HG02623 (cell line): Measurements from ENCODE around the gene CREBBP.
"Not testable (repeated sequence)": the region's sequence is repeated elsewhere in the genome, so short reads cannot be mapped to it uniquely, and the experiment has no call there.

ENCODE experiments used
- ATAC-seq: cut with Tn5 transposase; IDR thresholded peaks from one replicate; pipeline ENCODE4 v1.9.1; 2021; ENCODE audit warnings: moderate library complexity; ENCODE audit not compliant: unreplicated experiment

The CREBBP gene

DNA sequence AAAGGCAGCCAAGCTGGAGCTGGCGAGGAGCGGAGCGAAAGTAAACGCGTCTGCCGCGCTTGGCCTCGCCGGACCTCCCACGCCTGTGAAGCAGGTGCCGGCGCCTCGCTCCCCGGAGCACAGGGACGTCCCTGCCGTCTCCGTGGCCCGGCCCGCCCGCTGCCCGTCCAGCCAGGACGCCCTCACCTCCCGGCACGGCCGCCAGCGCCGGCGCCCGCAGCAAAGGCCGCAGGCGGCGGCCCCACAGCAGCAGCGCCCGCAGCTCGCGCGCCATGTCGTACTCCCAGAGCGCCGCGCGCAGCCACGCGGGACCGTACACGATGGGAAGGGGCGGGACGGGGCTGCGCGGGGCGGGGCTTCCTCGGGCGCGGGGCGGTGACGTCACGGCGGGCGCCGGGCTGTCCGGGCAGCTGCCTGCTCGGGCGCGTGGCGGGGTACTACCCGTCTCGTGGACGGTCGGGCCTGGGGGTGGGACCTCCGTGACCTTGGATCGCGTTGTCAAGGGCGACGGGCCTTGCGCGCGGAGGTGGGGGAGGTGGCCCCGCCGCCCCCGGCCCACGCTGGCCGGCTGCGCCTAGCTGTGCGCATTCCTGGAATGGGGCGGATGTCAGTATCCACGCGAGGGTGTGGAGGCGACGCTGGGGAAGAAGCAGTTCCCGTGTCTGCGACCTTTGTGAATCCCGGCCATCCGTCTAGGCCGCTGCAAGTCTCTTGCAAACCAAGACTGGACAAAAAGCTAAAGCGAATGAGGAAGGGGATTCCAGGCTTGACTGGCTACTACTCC is 163.1 kb downstream of the CREBBP start, which contains the start of gene TRAP1:
Gene TRAP1, minus strand, starts transcription at position 290 of the 784 bp plus-strand sequence. Its CDS starts 16 bp downstream, at position 274.
- peak; percentile 74 for ATAC-seq

DNA sequence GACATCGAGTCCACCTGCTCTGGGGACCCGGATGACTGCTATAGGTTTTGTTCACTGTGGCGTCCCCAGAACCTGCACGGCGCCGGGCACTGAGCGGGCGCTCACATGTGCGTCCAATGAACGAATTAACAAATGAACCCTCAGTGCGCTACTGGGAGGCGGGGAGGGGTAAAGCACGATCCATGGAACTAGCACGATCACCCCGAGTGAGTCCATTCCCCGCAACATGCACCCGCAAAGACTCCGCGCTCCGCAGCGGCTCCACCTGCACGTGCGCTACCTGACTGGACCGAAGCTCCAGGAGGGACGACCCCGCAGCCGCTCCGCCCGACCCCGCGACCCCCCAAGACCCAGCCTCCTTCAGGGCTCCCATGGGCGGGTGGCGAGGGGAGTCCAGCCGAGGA is 163.7 kb downstream of the CREBBP start:
- peak; percentile 5 for ATAC-seq

DNA sequence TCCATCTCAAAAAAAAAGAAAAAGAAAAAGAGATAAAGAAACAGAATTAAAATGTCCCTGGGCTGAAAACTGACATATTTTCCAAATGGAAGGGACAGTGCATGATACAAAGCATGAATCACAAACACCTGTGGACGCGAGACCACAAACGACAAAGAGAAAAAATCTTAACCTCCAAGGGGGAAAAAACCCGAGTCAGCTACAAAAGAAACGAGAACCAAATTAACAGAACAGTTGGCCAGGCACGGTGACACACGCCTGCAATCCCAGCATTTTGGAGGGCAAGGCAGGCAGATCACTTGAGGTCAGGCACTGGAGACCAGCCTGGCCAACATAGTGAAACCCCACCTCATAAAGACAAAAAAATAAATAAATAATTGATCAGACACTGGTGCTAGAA is 165.1 kb downstream of the CREBBP start:
- ATAC-seq = no peak

DNA sequence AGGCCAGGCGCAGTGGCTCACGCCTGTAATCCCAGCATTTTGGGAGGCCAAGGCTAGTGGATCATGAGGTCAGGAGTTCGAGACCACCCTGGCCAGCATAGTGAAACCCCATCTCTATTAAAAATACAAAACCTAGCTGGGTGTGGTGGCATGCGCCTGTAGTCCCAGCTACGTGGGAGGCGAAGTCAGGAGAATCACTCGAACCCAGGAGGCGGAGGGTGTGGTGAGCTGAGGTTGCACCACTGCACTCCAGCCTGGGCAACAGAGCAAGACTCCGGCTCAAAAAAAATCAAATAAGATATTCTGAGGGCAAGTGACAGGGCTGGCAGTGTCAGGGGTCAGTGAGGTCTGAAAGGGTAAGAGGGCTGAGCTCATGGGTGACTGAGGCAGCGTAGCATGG is 166.1 kb downstream of the CREBBP start:
- ATAC-seq = not testable (repeated sequence)

GRCh38 chr16:3713587-3714242 is 166.8 kb downstream of the CREBBP start:
- no peak for ATAC-seq

GRCh38 chr16:3712861-3713372 is 167.6 kb downstream of the CREBBP start:
- no peak for ATAC-seq

DNA sequence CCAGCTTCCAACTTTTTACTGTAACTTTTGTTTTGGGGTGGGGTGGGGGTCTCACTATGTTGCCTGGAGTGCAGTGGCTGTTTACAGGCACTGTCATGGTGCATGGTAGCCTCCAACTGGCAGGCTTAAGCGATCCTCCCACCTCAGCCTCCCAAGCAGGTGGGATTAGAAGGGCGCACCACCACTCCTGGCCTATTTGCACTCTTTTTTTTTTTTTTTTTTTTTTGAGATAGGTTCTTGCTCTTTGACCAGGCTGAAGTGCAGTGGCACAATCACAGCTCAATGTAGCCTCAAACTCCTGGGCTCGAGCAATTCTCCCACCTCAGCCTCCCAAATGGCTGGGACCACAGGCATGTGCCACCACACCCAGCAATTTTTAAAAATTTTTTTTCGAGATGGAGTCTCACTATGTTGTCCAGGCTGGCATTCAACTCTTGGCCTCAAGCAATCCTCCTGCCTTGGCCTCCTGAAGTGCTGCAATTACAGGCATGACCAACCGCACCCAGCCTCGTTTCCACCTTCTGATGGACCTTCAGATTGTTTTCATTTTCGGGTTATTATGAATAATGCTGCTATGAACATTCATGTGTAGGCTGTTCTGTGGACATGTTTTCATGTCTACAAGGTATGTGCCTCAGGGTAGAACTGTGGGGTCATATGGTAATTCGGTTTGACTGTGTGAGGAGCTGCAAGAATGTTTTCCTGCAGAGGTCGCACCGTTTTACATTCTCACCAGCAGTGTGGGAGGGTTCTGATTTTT is 174.1 kb downstream of the CREBBP start:
- no peak for ATAC-seq

GRCh38 chr16:3702082-3702481 is 178.4 kb downstream of the CREBBP start:
- ATAC-seq = no peak

- no peak for ATAC-seq
Measured at GRCh38 chr16:3701531-3701930, 179.0 kb downstream of the CREBBP start.

- ATAC-seq = no peak
Measured at GRCh38 chr16:3698941-3699340, 181.6 kb downstream of the CREBBP start.

DNA sequence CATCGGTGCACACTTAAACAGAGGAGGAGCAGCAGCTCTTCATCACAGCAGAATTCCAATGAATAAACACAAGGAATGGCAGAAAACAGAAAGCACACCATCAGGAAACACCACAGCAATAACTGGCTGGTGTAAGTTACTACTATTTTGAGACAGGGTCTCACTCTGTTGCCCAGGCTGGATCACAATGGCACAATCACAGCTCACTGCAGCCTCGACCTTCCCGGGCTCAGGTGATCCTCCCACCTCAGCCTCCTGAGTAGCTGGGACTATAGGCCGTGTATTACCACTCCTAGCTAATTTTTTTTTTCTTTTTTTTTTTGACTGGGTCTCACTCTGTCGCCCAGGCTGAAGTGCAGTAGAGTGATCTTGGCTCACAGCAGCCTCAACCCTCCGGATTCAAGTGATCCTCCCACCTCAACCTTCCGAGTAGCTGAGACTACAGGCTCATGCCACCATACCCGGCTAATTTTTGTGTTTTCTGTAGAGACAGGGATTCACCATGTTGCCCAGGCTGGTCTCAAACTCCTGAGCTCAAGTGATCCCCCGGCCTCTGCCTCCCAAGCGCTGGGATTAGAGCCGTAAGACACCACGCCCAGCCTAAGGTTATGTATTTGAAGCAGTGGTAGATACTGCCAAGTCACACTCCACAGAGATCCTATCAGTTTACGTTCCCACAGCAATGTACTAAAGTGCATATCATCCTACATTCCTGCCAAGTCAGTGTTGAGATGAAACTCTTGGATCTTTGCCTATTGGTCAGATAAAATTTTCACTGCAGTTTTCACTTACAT is 183.9 kb downstream of the CREBBP start:
- no peak for ATAC-seq

DNA sequence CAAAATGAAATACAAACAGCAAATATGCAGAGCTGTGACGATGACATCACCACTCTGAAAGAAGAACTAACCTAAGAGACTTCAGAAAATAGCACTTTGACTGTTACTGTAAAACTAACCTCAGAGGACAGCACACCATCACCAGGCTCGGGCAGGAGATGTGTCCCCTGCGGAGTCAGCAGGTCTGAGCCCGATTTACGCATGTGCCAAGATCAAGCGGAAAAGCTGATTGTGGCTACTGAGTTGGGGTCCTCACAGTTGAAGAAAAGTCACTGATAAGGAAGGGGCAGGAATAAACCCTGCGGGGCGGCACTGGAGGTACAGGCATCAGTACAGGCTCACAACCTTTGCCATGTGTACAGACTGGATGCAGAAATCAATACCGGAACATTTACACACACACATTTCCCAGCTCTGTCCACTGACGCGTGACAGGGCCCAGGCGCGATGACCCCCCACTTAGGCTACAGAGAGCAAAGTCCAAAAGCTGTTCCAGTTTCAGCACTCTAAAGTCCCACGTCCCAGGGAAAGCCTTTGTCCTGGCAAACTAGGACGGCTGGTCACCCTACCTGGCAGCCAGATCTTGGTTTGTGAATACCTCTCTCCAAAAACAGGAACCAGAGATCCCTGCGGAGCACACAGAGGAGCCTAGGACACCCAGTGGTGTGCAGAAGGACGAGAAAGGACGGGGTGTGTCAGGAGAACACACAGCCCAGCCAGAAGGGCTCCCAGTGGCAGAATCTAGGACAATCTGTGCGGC is 184.7 kb downstream of the CREBBP start:
- no peak for ATAC-seq

- ATAC-seq = no peak
Measured at GRCh38 chr16:3694051-3694450, 186.5 kb downstream of the CREBBP start.

GRCh38 chr16:3691761-3692160 is 188.8 kb downstream of the CREBBP start:
- ATAC-seq = no peak

DNA sequence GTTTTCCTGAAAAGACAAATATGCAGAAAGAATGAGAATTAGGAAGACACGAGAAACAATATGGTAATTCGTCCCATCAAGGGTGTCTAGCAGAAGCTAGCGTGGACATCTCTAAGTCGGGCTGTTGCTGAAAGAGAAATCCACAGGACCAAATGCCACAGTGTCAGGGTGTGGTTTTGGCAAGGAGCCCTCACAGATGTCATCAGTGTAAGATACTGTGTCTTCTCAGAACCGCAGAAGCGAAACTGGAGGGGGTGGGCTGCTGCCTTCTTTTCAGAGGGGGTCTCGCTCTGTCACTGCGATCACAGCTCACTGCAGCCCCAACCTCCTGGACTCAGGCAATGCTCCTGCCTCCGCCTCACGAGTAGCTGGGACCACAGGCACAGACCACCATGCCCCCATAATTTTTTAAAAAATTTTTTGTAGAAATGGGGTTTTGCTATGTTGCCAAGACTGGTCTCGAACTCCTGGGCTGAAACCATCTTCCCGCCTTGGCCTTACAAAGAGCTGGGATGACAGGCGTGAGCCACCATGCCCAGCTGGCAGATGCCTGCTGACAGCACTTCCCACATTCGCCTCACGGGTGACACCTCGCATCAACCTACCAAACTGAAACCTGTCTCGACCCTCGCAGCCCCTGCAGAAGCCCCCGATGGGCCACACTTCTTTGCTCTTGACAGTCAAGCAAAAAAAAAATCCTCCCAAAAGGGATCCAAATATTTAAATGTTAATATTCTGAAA is 189.4 kb downstream of the CREBBP start:
- no peak for ATAC-seq

- peak; percentile 47 for ATAC-seq
Measured at GRCh38 chr16:3690470-3690928, 190.0 kb downstream of the CREBBP start.

GRCh38 chr16:3689731-3690130 is 190.8 kb downstream of the CREBBP start:
- ATAC-seq = no peak

- ATAC-seq = no peak
Measured at GRCh38 chr16:3687792-3688191, 192.7 kb downstream of the CREBBP start.

DNA sequence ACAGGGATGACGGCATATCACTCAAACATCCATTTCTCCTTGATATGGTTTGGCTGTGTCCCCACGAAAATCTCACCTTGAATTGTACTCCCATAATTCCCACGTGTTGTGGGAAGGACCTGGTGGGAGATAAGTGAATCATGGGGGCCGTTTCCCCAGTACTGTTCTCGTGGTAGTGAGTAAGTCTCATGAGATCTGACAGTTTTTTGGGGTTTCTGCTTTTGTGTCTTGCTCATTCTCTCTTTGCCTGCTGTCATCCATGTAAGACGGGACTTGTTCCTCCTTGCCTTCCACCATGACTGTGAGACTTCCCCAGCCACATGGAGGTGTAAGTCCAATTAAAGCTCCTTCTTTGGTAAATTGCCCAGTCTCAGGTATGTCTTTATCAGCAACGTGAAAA is 193.5 kb downstream of the CREBBP start:
- ATAC-seq = no peak
